Thyroid gland (tissue), 4 donors: Measurements from ENCODE around the gene FOXB2. TPM values are rescaled to one million over a fixed set of nuclear protein-coding genes. Genes with fewer than 3 reads are reported as not detected.
A peak's percentile ranks its signal among the peaks of the same experiment; 100 is the strongest.

Experiments used
- DNase-seq, 2 donors: peaks; one replicate each; pipeline ENCODE4 v3.0.0-alpha.2; 2019
- H3K27ac ChIP-seq, 3 donors: fragments of 200-600 bp; sonication (generic); 1 replicate in 2 of 3; 2 replicates in 1 of 3; pipeline ENCODE4 v1.5.1; 2016 to 2019; ENCODE audit warnings: mild to moderate bottlenecking in 1 of 3, moderate library complexity in 1 of 3
- H3K27me3 ChIP-seq: fragments of 200-600 bp; sonication (generic); one replicate; pipeline ENCODE4 v1.5.1; 2019
- H3K36me3 ChIP-seq, 2 donors: fragments of 200-600 bp; sonication (generic); one replicate each; pipeline ENCODE4 v1.5.1; 2016 to 2019
- H3K4me1 ChIP-seq, 2 donors: fragments of 200-600 bp; sonication (generic); one replicate each; pipeline ENCODE4 v1.5.1; 2017 to 2019
- H3K4me3 ChIP-seq, 3 donors: fragments of 200-600 bp; sonication (generic); replicated peaks in 1 of 3; 1 replicate in 2 of 3; 2 replicates in 1 of 3; pipeline ENCODE4 v1.5.1; 2016; ENCODE audit warnings: mild to moderate bottlenecking in 1 of 3
- H3K9me3 ChIP-seq: fragments of 200-600 bp; sonication (generic); one replicate; pipeline ENCODE4 v1.5.1; 2017
- CTCF ChIP-seq, 6 experiments: fragments of 200-600 bp in 3 of 6; fragments of 450-650 bp in 3 of 6; sonication (generic) in 3 of 6; IDR thresholded peaks; one replicate each; pipeline ENCODE4 v1.5.1; 2016 to 2019; ENCODE audit warnings: antibody characterized with exemption in 6 of 6, mild to moderate bottlenecking in 2 of 6, inconsistent platforms in 1 of 6, moderate library complexity in 1 of 6
- POLR2A ChIP-seq, 2 donors: fragments of 450-650 bp; IDR thresholded peaks; one replicate each; pipeline ENCODE4 v1.6.1; 2017; ENCODE audit warnings: antibody characterized with exemption in 2 of 2, mild to moderate bottlenecking in 2 of 2, moderate library complexity in 1 of 2
- WGBS, 2 donors: methylation state at CpG; one replicate each; pipeline ENCODE4 v1.1.5; 2017; 5-methylcytosine and 5-hydroxymethylcytosine counted together
- intact Hi-C: fragments of 100-400 bp; cut with DNase I; formaldehyde crosslinking; loops from one replicate; pipeline ENCODE4 v1.15.1; 2023
- total RNA-seq, 4 donors: library from RNA; depleted of rRNA; stranded (reverse); fragments of >200 nt; gene quantifications; one replicate each; pipeline ENCODE4 v1.2.3, GENCODE V29; 2016

The FOXB2 gene
- total RNA-seq, 4 donors from 2014 or later = not detected

- Histone ChIP-seq H3K36me3 (no peaks in the 10 kb centered on the region), H3K4me3 (no peak overlapping the region), H3K4me1 (peaks cover 17 to 26% of the 10 kb centered on the region in 2 donors), H3K9me3 (no peaks in the 10 kb centered on the region), H3K27ac (no peak overlapping the region), H3K27me3 (peaks cover 56% of the 10 kb centered on the region)
- intact Hi-C loops = no loop called here
- WGBS, 2 donors = 8 to 11% methylated on average over 32 to 36 of the region's 42 CpGs
- DNase-seq = peak; percentile 30 to 44
- TF ChIP-seq POLR2A (IDR thresholded peaks at IDR 0.05) = no peak
- peak; percentile 13 to 75 (median 32) for TF ChIP-seq CTCF (IDR thresholded peaks at IDR 0.05)
Observed at GRCh38 chr9:77011973-77012821, 7.3 kb upstream of the FOXB2 start.

- intact Hi-C loops = no loop called here
- Histone ChIP-seq H3K36me3 (no peaks in the 10 kb centered on the region), H3K9me3 (no peaks in the 10 kb centered on the region), H3K4me3 (no peak overlapping the region), H3K27me3 (peaks cover 61% of the 10 kb centered on the region), H3K4me1 (peaks cover 19 to 29% of the 10 kb centered on the region in 2 donors), H3K27ac (no peak overlapping the region)
- WGBS, 2 donors = 10 to 12% methylated on average over 21 of the region's 21 CpGs
- no peak for TF ChIP-seq POLR2A (IDR thresholded peaks at IDR 0.05)
- TF ChIP-seq CTCF (IDR thresholded peaks at IDR 0.05) = no peak
- DNase-seq = no peak
Observed at GRCh38 chr9:77013206-77013931, 6.1 kb upstream of the FOXB2 start.

- 6 to 13% methylated on average over 23 to 45 of the region's 46 CpGs for WGBS, 2 donors
- no peaks in the 10 kb centered on the region for H3K36me3 ChIP-seq
- H3K27ac ChIP-seq = no peak overlapping the region
- H3K4me1 ChIP-seq = peaks cover 26 to 36% of the 10 kb centered on the region in 2 donors
- H3K4me3 ChIP-seq = no peak overlapping the region
- H3K9me3 ChIP-seq = no peaks in the 10 kb centered on the region
- no peak for DNase-seq
- intact Hi-C loops = no loop called here
- TF ChIP-seq CTCF (IDR thresholded peaks at IDR 0.05) (no peak), POLR2A (IDR thresholded peaks at IDR 0.05) (no peak)
- peaks cover 68% of the 10 kb centered on the region for H3K27me3 ChIP-seq
Observed at GRCh38 chr9:77013932-77014596, 5.4 kb upstream of the FOXB2 start.

DNA sequence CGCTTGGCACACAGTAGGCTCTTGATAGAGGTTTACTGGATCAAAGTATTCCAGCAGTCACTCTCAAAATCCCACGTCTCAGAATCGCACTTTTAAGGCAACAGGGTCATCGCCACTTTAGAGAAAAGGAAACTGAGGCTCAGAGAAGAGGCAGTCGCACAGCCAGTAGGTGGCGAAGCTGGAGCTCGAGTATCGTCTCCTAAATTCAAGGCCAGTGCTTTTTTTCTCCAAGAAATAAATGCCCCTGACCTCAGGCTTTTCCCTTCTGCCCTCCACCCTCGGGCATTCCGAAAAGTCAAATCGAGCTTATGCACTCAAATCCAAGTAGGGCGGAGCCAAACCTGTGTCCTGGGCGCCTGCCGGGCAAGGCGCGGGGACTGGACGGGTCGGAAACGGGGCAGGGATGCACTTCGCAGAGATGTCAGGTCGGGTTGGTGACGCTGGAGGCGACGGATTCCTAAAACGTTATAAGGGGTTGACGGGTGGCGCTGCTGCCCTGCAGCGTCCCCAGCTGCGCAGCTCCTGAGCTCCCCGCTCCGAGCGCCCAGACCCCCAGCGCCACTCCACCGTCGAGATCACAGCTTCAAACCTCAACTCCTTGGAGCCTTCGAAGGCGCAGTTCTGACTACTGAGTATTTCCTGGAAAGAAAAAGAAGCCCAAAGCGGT, 4.7 kb upstream of the FOXB2 start:
- intact Hi-C loops = no loop called here
- no peak overlapping the region for H3K27ac ChIP-seq
- no peak for DNase-seq
- no peak for TF ChIP-seq CTCF (IDR thresholded peaks at IDR 0.05)
- TF ChIP-seq POLR2A (IDR thresholded peaks at IDR 0.05) = no peak
- WGBS, 2 donors = 3 to 6% methylated on average over 19 to 38 of the region's 38 CpGs
- no peaks in the 10 kb centered on the region for H3K9me3 ChIP-seq
- H3K4me1 ChIP-seq = peaks cover 26 to 43% of the 10 kb centered on the region in 2 donors
- H3K4me3 ChIP-seq = no peak overlapping the region
- H3K36me3 ChIP-seq = no peaks in the 10 kb centered on the region
- H3K27me3 ChIP-seq = peaks cover 75% of the 10 kb centered on the region
